Measurements from ENCODE around the gene STK4.

The STK4 gene

DNA sequence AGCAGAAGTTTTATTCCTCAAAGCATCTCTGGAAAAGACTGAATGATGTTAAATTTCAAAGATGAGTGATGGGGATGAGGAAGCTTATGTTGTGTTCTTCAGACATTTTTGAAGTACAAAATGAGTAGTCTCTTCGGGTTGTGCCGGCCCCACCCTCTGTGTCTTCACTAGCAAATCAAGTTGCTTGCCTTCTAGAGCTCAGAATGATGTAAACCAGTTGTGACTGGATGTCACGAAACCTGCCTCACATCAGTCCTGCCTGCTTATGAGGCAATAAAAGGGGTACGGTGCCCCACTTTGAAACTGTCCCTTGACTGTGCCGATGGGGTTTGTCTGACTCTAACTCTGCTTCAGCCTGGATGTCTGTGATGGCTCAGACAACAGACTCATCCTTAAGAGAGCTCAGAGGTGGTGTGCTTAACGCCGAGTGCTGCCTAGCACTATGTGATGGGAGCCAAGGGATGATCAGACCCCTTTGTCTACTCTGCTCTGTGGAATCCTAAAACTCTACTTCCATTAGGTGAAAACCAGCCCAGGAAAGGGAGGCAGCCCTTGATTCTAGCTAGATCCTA, 25.1 kb upstream of the STK4 start:
- no peak for DNase-seq (ENCODE audit: low read depth)
- no peak for TF ChIP-seq CTCF (IDR thresholded peaks at IDR 0.05; ENCODE audit: control insufficient read depth, extremely low read depth, insufficient read depth)
- H3K4me3 ChIP-seq (ENCODE audit: low read depth, low read length) = no peak overlapping the region

DNA sequence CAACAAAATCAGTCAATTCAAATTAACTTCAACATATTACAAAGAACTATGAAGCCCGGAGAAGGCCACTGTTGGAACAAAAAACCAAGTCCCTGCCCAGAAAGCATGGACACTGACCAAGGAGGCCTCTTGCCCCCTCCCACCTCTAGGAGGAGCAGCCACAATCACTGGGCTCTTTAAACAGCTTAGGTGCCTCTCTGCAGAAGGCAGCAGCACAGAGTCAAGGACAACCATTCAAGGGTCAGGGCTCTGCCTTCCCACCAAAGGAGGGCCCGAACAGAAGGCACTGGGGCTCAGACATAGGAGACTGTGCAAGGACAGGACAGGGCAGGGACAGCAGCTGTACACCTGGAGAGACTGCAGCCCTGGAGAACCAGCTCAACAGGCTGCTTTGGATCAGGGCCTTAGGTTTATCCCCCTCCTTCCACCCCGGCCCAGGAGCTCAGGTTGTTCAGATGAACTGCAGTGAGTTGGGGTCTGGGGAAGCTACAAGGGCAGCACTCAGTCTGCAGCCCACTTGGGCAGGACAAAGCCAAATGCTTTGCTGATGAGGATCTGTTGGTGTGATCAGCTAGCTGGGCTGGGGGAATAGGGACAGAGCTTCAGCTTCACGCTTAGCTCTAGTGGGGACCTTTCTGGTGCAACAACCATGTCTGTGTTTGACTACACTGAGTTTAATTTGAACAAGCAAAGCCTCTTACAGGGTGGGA, 23.9 kb upstream of the STK4 start:
- 0 out of 2 replicates have a peak, but pooled peaks have one; percentile 3 for TF ChIP-seq CTCF (IDR thresholded peaks at IDR 0.05; ENCODE audit: control insufficient read depth, extremely low read depth, insufficient read depth)
- DNase-seq (ENCODE audit: low read depth) = no peak

DNA sequence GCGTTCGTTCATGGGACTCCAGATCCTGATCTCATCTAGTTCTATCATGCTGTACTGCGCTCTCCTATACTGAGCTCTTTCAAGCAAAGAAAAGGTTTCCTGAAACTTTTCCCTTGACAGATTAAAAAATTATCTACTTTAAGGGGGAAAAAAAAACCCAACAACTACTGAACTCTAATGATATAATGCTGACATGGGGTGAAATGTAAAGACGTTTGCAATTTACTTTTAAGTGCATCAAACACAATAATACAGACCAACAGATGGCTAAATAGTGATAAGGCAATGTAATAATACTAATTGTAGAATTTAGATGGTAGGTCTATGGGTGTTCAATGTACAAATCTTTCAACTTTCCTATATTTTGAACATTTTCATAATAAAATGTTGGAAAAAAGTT, 22.5 kb upstream of the STK4 start:
- no peak for DNase-seq (ENCODE audit: low read depth)
- no peak for TF ChIP-seq CTCF (IDR thresholded peaks at IDR 0.05; ENCODE audit: control insufficient read depth, extremely low read depth, insufficient read depth)
- H3K4me3 ChIP-seq (ENCODE audit: low read depth, low read length) = no peak overlapping the region

More for the DNA sequence above, 23.9 kb upstream of the STK4 start:
- no peak overlapping the region for H3K4me3 ChIP-seq (ENCODE audit: low read depth, low read length)

- H3K4me3 ChIP-seq (ENCODE audit: low read depth, low read length) = no peak overlapping the region
- DNase-seq (ENCODE audit: low read depth) = no peak
- no peak for TF ChIP-seq CTCF (IDR thresholded peaks at IDR 0.05; ENCODE audit: control insufficient read depth, extremely low read depth, insufficient read depth)
These were observed 21.1 kb upstream of the STK4 start for GRCh38 chr20:44945261-44945660.

DNA sequence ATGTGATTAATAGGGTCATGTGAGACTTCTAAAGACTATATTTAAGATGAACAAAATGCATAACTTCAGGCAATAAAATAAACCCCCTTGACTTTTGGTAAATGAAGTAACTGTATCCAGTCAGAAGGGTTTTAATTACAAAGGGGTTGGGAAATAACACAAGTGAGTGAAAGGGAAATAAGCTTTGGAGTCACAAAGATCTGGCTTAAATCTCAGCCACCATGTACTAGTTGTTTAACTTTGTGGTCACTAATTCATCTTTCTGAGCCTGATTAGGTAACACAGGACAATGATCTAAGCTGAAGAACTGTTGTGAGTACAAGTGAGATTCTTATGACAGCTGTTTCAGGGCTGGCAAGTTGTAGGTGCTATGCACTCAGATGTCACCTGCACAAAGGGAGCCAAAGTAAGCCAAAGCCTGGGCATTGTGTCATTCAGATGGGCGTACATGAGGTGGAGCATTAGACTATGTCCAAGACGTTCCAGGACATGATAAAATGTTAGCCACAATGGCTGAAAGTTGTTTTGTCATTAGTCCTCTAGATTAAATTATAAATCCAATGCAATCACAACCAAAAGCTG, 19.9 kb upstream of the STK4 start:
- H3K4me3 ChIP-seq (ENCODE audit: low read depth, low read length) = no peak overlapping the region
- no peak for DNase-seq (ENCODE audit: low read depth)
- no peak for TF ChIP-seq CTCF (IDR thresholded peaks at IDR 0.05; ENCODE audit: control insufficient read depth, extremely low read depth, insufficient read depth)

- no peak for DNase-seq (ENCODE audit: low read depth)
- H3K4me3 ChIP-seq (ENCODE audit: low read depth, low read length) = no peak overlapping the region
- TF ChIP-seq CTCF (IDR thresholded peaks at IDR 0.05; ENCODE audit: control insufficient read depth, extremely low read depth, insufficient read depth) = no peak
These were observed 18.2 kb upstream of the STK4 start for GRCh38 chr20:44948107-44948506.

Data from LNCaP clone FGC (cell line).